KOPT-K1 (cell line): ENCODE measurements around the gene CDC42.

Experiments
- H3K27ac ChIP-seq: fragments of 200-600 bp; sonication (generic); 2 replicates; pipeline ENCODE4 v1.5.1; 2016; ENCODE audit warnings: antibody characterized with exemption, mild to moderate bottlenecking, low read depth, low read length; ENCODE audit not compliant: poor library complexity, severe bottlenecking
- H3K36me3 ChIP-seq: fragments of 200-600 bp; sonication (generic); 2 replicates; pipeline ENCODE4 v1.5.1; 2017; ENCODE audit warnings: antibody characterized with exemption, mild to moderate bottlenecking, low read length, moderate library complexity; ENCODE audit not compliant: insufficient read depth
- H3K9me3 ChIP-seq: fragments of 200-600 bp; sonication (generic); 2 replicates; pipeline ENCODE4 v1.5.1; 2017; ENCODE audit warnings: antibody characterized with exemption, low read length, mild to moderate bottlenecking; ENCODE audit not compliant: insufficient read depth, poor library complexity, severe bottlenecking

Gene CDC42

DNA sequence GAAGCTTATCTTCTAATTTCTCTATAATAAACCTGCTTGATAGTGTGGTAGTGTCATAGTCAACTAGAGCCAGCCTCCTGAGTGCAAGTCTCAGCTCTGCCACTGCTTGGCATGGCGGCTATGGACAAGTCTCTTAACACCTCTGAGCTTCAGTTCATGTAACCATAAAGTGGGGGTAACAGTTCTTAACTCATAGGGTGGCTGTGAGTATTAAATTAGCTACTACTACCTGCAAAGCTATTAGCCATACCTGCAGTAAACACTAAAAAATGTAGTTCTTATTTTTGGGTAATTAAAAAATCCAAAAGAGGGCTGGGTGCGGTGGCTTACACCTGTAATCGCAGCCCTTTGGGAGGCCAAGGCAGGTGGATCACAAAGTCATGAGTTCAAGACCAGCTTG lies 2.2 kb upstream of the CDC42 start:
- Histone ChIP-seq H3K27ac (no peak overlapping the region), H3K36me3 (0 out of 2 replicates have a peak, but pooled peaks cover 3% of the 10 kb centered on the region), H3K9me3 (no peaks in the 10 kb centered on the region)

DNA sequence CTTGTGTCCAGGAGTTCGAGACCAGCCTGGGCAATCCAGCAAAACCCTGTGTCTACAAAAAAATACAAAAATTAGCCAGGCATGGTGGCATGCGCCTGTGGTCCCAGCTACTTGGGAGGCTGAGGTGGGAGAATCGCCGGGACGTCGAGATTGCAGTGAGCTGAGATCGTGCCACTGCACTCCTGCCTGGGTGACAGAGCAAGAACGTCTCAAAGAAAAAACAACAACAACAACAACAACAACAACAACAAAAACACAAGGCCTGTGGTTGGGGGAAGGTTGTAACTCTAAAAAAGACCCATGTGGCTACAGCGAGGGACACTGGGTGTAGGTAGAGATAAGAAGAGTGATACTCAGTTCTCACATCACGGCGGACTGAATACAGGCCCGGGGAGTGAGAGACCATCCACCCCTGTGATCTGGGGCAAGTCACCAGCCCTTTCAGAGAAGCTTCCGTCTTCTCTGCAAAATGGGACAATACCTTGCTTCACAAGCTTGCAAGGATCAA lies 848 bp upstream of the CDC42 start:
- Histone ChIP-seq H3K36me3 (peaks cover 15% of the 10 kb centered on the region), H3K27ac (peak overlapping the region; percentile 85), H3K9me3 (no peaks in the 10 kb centered on the region)

DNA sequence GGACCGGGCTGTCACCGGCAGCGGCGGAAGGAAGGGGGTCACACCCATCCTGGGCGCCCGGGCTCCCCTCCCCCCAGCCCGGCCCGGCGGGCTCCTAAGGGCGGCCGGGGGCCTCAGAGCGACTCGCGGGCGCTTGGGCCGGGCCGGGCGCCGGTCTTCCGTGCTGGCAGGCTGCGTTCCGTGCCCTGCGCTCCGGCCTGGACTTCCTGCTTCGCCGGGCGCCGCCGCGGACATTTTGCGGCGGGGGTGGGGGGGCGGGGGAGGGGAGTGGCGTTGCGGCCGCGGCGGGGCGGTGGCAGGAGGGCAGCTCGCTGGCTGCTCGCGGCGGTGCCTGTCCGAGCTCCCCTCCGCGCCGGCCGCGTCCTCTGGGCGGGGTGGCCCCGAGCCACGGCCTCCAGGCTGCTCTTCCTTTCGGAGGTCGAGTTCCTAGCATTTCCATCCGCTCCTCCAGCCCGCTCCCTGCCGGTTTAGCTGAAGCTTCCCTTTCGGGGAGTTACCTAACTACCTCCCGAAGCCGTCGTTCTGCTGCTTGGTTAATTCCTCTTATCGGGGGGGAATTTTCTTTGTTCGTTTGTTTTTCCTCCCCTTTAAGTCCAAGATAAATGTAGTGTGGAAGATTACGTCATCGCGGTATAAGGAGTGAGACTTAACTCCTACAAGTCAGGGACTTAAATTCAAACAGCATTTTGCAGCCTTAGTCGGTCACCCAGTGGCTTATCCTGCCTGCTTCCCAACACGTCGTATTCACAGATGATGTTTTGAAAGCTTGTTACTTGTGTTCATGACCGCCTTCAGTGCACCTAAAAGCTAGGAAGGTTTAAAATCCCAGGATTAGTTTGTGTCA lies 730 bp downstream of the CDC42 start:
- Histone ChIP-seq H3K9me3 (no peaks in the 10 kb centered on the region), H3K27ac (peak overlapping the region; percentile 85), H3K36me3 (peaks cover 30% of the 10 kb centered on the region)

DNA sequence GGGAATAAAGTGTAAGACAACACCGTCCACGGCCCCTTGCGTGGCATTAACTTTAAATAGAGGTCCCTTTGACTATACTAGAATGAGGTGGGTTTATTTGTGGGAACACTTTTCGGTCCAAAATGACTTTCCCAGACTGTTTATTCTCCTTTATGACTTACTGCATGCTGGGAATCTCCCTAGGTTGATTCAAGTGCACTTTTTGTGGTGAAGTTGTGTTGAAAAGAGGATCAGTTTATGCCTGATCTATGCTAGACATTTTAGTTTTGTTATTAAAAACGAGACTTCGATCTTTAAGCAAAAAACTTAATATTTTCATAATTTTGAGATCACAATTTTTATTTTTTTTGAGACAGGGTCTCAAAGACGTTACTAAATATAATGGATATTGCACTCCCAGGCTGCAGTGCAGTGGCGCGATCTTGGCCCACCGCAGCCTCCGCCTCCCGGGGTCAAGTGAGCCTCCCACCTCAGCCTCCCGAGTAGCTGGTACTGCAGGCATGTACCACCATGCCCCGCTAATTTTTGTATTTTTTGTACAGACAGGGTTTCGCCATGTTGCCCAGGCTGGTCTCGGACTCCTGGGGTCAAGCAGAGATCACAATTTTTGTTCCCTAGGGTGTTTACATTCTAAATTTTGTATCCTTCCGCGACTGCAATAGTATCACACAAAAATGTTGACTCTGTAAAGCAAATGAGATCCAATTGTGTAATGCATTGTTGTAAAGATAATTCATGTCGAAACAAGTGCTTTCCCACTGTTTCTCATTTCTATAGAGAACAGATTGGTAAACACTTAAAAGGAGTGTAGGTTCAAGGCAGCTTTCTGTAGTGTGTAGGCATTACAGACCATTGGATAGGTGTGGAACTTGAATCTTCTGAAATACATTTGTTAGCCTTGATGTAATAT lies 1.6 kb downstream of the CDC42 start:
- Histone ChIP-seq H3K27ac (peak overlapping the region; percentile 85), H3K36me3 (peaks cover 34% of the 10 kb centered on the region), H3K9me3 (no peaks in the 10 kb centered on the region)

DNA sequence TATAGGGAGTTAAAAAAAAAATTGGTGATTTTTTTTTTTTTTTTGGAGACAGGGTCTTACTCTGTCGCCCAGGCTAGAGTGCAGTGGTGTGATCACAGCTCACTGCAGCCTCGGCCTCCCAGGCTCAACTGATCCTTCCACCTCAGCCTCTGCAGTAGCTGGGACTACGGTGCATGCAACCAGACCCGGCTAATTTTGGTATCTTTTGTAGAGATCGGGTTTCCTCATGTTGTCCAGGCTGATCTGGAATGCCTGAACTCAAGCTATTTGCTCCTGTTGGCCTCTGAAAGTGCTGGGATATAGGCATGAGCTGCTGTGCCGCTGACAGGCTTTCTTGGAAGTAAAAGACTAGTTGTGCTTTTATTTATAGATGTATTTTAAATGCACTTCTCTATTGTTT lies 3.0 kb downstream of the CDC42 start:
- peaks cover 34% of the 10 kb centered on the region for H3K36me3 ChIP-seq
- H3K9me3 ChIP-seq = no peaks in the 10 kb centered on the region
- H3K27ac ChIP-seq = no peak overlapping the region

DNA sequence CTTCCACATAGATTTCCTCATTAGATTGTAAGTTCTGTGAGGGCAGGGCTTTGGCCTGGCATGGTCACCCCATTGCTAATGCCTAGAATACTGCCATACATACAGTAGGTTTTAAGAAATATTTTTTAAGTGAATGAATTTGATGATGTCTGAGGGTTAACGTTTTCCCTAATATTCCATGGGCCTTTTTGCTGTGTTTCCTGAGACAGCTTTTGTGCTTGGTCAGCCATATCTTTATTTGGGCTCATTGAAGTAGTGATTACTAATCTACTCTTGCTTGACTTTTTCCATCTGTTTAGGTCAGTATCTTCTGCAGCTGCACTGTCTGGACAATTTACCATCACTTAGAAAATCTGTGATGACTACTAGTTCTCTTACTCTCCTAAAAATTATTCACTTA lies 3.5 kb downstream of the CDC42 start:
- peaks cover 34% of the 10 kb centered on the region for H3K36me3 ChIP-seq
- no peak overlapping the region for H3K27ac ChIP-seq

DNA sequence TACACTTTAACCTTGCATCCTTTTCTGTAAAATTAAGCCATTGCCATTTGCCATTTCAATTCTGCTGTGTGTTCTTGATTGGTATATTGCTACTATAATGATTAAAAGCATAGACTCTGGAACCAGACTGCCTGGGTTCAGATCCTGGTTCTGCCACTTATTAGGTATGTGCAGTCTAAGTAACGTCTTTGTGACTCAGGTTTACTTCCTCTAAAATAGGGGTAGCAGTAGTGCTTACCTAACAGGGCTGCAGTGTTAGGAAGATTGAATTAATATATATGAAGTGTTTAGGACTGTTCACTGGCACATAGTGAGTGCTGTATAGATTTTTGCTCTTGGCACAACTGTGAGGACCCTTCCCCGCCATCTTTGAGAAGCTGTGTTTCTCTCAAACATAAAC lies 4.4 kb downstream of the CDC42 start:
- Histone ChIP-seq H3K36me3 (peaks cover 34% of the 10 kb centered on the region), H3K9me3 (no peaks in the 10 kb centered on the region), H3K27ac (no peak overlapping the region)

More for the DNA sequence above, 3.5 kb downstream of the CDC42 start:
- no peaks in the 10 kb centered on the region for H3K9me3 ChIP-seq

DNA sequence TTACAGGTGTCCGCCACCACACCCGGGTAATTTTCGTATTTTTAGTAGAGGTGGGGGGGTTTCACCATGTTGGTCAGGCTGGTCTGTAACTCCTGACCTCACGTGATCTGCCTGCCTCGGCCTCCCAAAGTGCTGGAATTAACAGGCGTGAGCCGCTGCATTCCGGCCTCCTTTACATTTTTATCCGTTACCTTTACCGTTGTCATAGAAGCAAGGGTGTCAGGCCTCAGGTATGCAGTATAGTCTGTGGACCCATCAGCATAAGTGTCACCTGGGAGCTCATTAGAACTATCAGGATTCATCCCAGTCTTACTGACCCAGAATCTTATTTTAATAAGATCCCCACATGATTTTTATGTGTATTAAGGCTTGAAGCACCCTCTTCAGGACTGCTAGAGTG lies 5.4 kb downstream of the CDC42 start:
- Histone ChIP-seq H3K27ac (no peak overlapping the region), H3K36me3 (peaks cover 36% of the 10 kb centered on the region), H3K9me3 (no peaks in the 10 kb centered on the region)

DNA sequence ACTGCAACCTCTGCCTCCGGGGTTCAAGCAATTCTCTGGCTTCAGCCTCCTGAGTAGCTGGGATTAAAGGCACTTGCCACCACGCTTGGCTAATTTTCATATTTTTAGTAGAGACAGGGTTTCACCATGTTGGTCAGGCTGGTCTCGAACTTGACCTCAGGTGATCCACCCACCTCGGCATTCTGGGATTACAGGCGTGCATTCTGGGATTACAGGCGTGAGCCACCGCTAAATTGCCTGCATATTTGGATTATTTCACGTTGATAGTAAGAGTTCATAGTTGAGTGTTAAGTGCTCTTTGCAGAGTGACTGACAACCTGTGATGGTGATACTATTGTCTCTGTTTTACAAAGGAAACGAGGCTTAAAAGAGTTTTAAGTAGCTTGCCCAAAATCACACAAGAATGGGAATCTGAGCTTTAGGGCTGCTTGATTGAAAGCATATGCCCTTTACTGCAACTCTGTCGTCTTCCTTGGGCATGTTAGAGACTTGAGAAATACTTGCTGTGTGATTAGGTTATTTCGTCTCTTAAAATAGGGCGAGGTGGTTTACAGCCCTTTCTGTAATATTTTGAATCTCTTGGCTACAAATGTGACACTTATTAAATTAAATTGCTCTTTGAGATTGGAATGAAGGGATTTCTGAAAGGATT lies 12.4 kb downstream of the CDC42 start:
- Histone ChIP-seq H3K36me3 (peaks cover 47% of the 10 kb centered on the region), H3K27ac (no peak overlapping the region)

DNA sequence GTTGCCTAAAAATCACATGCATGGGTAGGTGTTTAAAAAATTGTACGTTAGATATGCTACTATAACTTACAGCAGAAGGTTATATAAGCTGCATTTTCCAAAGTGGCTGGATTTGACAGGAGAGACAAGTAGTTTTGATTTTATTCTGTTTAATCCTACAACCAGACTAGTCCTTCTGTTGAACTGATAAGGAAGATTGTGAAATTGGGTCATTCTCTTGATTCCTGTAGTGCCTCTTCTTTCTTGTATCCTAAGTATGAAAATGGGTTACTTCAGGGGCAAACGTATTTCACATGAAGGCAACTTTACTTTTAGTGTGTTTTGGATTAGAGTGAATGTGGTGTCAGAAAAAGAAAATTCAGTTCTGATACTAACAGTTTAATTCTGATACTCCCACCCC lies 19.0 kb downstream of the CDC42 start:
- Histone ChIP-seq H3K9me3 (no peaks in the 10 kb centered on the region), H3K36me3 (peaks cover 57% of the 10 kb centered on the region), H3K27ac (no peak overlapping the region)

More for the DNA sequence above, 12.4 kb downstream of the CDC42 start:
- no peaks in the 10 kb centered on the region for H3K9me3 ChIP-seq

DNA sequence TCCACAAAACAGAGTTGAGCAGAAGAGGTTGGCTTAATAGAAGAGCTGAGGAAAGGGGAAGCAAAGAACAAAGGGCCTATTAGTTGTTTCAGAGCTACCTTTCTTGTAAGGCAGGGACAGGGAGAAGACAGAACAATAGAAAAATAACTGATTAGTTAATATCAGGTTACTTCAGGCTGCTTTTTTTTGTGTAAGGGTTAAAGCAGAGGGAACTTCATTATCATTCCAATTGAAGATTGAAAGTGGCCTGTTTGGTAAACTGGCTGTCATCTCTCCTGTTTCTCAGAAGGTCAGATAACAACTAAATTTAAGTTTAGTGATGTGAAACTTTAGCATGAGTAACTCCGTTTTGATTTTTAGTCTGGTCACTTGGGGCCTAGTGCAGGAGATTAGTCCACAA lies 22.3 kb downstream of the CDC42 start:
- Histone ChIP-seq H3K36me3 (peaks cover 74% of the 10 kb centered on the region), H3K27ac (no peak overlapping the region), H3K9me3 (no peaks in the 10 kb centered on the region)

DNA sequence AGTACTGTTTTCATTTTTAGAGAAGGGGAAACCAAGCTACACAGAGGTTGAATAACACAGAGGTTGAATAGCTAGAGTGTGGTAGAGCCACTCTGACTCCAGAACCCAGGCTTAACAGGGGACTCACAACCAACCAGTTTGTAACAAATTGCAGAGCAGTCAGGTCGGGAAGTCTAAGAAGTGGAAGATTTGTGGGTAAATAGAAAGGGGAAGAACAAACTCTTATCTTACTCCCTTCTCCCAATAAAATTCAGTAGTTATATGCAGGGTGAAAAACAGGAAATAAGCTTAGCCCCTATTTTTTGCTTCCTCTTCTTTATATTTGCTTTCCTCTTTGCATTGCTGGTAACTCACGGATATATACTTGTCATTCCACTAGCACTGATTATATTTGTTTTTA lies 23.2 kb downstream of the CDC42 start:
- no peak overlapping the region for H3K27ac ChIP-seq
- H3K9me3 ChIP-seq = no peaks in the 10 kb centered on the region
- peaks cover 84% of the 10 kb centered on the region for H3K36me3 ChIP-seq

DNA sequence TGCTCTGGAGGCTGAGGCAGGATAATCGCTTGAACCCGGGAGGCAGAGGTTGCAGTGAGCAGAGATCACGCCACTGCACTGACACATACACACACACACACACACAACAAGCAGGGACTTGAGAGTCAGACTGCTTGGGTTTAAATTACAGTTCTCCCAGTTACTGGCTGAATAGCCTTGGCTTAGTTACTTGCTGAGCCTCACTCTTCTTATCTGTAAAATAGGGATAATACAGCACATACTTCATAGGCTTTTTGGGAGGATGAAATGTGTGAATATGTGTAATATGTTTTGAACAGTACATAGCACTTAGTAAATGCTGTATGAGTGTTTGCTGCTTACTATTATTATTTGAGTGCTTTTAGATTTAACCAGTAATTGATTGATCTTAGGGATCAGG lies 23.8 kb downstream of the CDC42 start:
- H3K27ac ChIP-seq = no peak overlapping the region
- peaks cover 86% of the 10 kb centered on the region for H3K36me3 ChIP-seq
- H3K9me3 ChIP-seq = no peaks in the 10 kb centered on the region

DNA sequence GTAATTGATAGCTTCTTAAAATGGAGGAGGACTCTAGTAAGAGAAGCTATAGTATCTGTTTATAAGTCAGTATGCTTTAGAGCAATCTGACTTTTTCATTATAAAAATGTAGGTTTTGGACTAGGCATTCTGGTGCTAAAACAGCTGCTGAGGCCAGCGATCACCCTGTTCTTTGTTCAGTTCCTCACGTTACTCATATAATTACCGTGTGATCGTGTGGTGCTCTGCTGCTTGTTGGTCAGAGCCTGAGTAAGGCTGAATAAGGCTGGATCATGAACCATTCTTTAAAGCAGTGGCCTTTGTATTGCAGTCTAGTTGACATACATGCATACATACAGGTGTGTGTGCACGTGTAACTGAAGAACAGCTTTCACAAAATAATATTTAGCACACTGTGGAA lies 25.2 kb downstream of the CDC42 start:
- H3K36me3 ChIP-seq = peaks cover 91% of the 10 kb centered on the region
- H3K27ac ChIP-seq = no peak overlapping the region
- no peaks in the 10 kb centered on the region for H3K9me3 ChIP-seq

DNA sequence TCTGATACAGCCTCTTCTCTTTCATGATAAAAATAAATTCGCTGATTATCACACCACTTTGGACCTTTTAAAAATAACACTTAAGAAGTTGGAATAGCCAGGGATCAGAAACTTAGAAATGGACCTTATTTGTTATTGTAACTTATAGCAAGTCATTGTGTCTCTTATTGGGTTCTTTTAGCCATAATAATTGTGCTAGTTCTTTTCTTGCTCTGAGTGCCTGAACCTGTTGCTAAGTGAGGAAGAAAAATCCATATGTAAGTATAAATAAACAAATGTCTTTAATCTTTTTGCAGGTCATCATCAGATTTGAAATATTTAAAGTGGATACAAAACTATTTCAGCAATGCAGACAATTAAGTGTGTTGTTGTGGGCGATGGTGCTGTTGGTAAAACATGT lies 25.6 kb downstream of the CDC42 start:
- Histone ChIP-seq H3K27ac (no peak overlapping the region), H3K9me3 (no peaks in the 10 kb centered on the region), H3K36me3 (peaks cover 94% of the 10 kb centered on the region)
